HuH-7 (cell line): ENCODE data around the gene SLC6A17.
A peak's percentile ranks its signal among the peaks of the same experiment; 100 is the strongest.

Source experiments
- DNase-seq: peaks from one replicate; pipeline ENCODE4 v3.0.0; 2011; ENCODE audit warnings: low spot score

The SLC6A17 gene

GRCh38 chr1:110135666-110136065, 14.6 kb upstream of the SLC6A17 start:
- no peak for DNase-seq

DNA sequence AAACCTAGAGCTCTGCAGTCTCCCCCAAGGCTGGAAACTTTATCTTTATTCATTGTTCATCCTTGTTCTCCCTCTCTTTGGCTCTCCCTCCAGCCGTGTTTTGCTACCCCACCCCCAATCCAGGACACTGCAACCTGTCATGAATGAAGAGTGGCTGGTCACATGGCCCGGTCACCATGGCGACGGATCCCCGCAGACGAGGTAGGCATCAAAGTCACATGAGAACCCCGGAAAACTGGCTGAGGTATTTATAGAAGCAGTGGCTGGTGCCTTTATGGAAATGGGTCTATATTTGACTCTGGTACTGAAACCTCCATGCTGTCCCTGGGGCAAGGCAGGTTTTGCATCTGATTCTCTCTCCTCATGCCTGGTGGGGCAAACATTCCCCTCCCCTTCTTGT, 13.4 kb upstream of the SLC6A17 start:
- DNase-seq: no peak

DNA sequence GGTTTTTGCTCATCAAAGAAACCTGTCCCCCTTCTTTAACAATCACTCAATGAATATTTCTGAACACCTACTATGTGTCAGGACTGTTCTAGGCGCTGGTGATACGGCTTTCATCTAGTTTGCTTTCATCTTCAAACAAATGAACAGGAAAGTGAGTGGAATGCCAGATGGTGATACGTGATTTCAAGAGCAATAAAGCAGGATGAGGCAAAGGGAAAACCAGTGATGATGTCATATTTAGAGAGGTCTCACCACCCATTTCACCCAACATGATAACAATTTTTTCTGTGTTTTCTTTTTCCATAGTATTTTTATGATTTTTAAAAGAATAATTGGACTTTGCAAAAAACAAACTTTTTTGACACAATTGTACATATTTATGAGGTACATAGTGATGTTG, 11.3 kb upstream of the SLC6A17 start:
- DNase-seq: no peak

DNA sequence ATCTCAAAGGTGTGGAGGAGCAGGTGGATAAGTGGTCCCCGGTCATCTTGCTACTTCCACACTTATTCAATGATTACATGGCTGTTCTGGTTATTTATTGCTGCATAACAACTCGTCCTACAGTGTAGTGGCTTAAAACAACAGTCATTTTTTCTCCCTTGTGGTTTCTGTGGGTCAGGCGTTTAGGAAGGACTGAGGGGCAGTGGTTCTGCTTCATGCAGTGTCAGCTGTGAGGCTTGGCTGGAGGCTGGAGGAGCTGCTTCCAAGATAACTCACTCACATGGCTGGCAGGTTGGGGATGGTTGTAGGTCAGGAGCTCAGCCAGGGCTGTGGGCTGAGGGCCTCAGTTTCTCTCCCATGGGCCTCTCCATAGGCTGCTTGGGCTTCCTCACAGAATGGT, 5.9 kb upstream of the SLC6A17 start:
- no peak for DNase-seq

- DNase-seq: peak; percentile 33
Observed at GRCh38 chr1:110148961-110149360, 1.3 kb upstream of the SLC6A17 start.

- no peak for DNase-seq
Observed at GRCh38 chr1:110151175-110151669, 928 bp downstream of the SLC6A17 start.

GRCh38 chr1:110152133-110152785, 2.0 kb downstream of the SLC6A17 start:
- DNase-seq: no peak

DNA sequence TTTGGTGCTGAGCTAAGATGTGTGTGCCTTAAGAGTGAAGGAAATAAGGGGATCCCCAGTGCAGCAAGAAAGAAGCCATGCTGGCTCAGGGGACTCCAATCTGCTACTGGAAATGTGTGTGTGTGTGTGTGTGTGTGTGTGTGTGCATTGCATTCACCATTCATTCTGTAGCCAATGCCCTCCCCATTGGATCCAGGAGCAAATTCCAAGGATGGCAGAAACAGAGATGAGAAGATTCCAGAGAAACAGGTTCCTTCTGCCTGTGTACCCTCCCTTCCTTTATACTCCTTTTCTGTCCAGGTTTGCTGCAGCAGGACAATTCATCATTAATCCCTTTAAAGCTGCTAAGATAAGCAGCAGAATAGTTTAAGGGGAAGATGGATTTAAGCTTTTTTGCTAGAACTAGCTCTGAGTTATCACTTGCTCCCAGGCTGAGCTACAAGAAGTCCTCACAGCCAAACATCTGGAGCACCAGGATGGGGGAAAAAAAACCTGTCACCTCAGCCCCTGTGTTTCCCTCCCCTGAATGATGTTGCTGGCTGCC, 3.2 kb downstream of the SLC6A17 start:
- no peak for DNase-seq

DNA sequence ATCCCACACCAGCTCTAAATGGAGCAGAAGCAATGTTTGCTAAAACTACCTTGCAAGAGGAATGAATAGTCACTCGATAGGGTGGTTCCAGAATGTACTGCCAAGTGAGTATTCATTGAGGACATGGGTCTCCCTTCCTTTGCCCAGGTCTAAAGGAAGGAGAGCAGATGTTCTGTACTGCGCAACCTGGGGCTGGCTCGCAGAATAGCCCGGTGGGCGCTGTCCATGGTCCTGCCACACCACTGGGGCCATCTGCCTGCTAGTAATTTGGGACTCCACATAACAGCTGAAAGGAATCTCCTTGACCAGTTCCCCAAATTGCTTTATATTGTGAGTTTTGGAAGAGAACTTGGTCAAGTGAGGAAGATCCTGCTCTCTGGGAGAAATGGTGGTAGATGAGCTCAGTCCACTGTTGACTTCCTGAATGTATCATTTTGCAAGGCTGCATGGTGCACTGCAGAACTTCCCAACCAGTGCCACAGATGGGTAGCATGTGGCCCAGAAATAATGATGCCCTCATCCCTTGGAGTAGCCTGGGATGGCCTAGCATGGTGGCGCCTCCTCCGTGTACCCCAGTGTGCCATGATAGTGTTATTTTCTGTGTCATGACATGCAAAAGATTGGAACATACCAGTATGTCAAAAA, 5.7 kb downstream of the SLC6A17 start:
- peak; percentile 74 for DNase-seq

- no peak for DNase-seq
Observed at GRCh38 chr1:110158261-110158660, 8.0 kb downstream of the SLC6A17 start.

GRCh38 chr1:110159168-110159567, 8.9 kb downstream of the SLC6A17 start:
- no peak for DNase-seq

DNA sequence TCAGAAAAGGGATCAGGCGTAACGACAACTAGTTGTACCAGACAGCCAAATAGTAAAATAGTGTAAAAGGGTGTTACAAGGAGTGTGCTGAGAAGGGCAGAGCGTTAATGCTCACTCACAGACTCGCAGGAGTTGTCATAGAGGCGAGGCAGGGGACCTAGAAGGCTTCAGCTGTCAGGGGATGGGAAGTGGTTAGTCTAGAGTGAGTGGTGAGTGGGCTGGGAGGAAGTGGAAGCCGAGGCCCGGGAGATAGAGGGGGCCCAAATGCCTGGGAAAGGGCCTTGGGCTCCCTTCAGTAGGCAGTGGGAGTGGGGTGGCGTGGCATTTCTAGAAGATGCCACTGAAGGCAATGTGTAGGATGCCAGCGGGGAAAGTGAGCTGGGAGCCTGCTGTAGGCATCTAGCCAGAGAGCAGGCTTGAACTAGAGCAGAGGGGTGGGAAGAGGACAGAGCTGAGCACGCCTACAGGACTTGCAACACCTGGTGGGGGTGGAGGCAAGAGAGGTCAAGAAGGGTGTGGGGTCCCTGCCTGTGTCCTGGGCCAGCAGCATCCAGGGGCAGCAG, 10.3 kb downstream of the SLC6A17 start:
- no peak for DNase-seq

DNA sequence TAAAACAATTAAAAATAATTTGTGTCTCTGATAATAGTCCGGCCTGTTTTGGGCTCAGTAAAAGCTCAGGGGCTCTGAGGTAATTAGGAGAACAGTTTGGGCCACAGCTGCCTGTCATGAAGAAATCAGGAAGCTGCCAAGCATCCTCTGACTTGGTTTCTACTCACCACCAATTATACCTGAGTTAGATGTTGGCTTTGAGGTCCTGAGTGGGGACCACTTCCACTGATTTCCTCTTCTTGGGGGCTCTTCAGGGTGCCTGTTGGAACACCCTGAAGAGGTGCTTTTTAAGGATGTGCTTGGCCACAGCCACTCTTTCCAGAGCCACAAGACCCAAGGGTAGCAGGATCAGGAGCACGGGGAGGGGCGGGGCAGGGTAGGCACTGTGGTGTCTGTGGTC, 10.9 kb downstream of the SLC6A17 start:
- no peak for DNase-seq

- DNase-seq: no peak
Observed at GRCh38 chr1:110161849-110162248, 11.6 kb downstream of the SLC6A17 start.

DNA sequence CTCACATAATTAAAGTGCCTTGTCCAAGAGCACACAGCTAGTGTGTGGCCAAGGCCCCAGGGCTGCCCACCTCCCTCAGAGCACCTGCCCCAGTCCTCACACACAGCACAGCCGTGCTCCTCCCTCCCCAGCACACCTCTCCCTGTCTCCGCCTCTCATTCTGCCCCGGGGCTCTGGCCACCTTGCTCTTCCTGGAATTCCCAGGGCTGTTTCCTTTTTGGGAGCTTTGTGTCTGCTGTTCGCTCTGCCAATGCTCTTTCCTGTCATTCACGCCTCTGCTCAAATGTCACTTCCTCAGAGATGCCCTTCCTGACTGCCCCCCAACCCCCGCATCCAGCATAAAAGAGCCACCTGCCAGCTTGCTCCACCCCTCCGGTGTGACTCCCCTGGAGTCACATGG, 13.3 kb downstream of the SLC6A17 start:
- no peak for DNase-seq

DNA sequence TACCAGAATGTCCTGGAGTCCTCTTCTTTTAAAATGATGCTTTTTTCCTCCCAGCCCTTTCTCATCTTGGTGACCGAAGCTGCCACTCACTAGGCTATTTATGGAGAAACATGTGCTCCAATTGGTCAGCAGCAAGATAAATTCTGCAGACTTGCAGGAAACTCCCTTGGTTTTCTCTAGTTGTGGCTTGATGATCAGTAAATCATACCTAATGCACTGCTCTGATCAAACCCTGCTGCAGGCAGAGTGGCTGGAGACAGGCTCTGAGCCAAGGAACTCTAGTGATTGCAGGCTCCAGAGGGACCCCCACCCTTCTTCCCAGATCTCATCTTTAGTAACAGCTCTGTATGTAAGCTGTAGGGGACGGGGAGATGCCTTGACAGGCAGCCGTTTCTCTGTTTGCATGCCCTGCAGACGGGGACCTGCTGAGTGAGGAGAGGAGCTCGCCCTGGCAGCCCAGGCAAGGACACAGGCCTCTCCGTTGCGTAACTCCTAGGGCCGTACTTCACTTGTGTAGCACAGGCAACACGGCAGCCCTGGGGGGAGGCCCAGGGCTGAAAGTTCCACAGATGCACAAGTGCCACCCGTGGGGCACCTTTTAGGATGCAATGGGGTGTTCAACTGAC, 14.5 kb downstream of the SLC6A17 start:
- peak; percentile 35 for DNase-seq

- no peak for DNase-seq
Observed at GRCh38 chr1:110165761-110166231, 15.5 kb downstream of the SLC6A17 start.

GRCh38 chr1:110166861-110167260, 16.6 kb downstream of the SLC6A17 start:
- no peak for DNase-seq

GRCh38 chr1:110170766-110171733, 20.8 kb downstream of the SLC6A17 start:
- DNase-seq: no peak

GRCh38 chr1:110172001-110172400, 21.7 kb downstream of the SLC6A17 start:
- DNase-seq: no peak

DNA sequence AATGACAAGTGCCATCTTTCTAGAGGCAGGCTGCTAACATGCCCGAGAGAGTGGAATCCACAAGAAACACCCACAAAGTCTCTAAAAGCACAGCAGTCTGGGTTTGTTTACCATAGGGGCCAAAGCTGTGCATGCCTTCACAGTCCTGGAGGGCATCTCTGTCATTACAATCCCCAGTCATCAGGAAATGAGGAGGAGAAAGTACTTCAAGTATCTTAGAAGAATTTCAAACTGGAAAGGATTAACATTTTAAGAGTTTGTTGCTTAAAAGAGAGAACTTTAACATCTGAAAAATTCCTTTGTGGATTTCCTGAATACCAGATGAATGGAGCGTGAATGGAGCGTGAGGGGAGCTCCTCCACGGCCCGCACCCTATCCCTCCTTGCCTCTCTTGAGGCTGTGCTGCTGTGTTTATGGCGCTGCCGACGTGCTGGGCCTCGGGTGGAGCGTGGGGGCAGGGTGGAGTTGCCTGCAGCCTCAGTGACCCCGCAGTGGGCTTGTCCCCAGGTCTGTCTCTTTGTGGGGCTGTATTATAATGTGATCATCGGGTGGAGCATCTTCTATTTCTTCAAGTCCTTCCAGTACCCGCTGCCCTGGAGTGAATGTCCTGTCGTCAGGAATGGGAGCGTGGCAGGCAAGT, 23.3 kb downstream of the SLC6A17 start:
- DNase-seq: no peak
